DND-41 (cell line): ENCODE results near the gene ARHGAP28.

Experiments
- ATAC-seq: fragments of 200-7000 bp; cut with Tn5 transposase; 3 replicates; pipeline ENCODE4 v1.9.1; 2021; ENCODE audit warnings: low read depth; ENCODE audit not compliant: insufficient read depth
- DNase-seq: peaks from one replicate; pipeline ENCODE4 v3.0.0-alpha.2; 2020
- H2AFZ ChIP-seq: 2 replicates; pipeline ENCODE4 v1.6.0; 2012; ENCODE audit warnings: low read depth, low read length
- H3K27ac ChIP-seq: 2 replicates; pipeline ENCODE4 v1.5.1; 2012; ENCODE audit warnings: low read length, inconsistent platforms
- H3K27me3 ChIP-seq: fragments of 200-600 bp; sonication (generic); 2 replicates; pipeline ENCODE4 v1.6.0; 2012; ENCODE audit warnings: low read length, mild to moderate bottlenecking, inconsistent platforms; ENCODE audit not compliant: insufficient read depth, poor library complexity
- H3K36me3 ChIP-seq: 2 replicates; pipeline ENCODE4 v1.5.1; 2012; ENCODE audit warnings: low read length, inconsistent platforms; ENCODE audit not compliant: insufficient read depth
- H3K4me1 ChIP-seq: 2 replicates; pipeline ENCODE4 v1.5.1; 2012; ENCODE audit warnings: mild to moderate bottlenecking, low read length; ENCODE audit not compliant: insufficient read depth
- H3K4me2 ChIP-seq: 2 replicates; pipeline ENCODE4 v1.6.0; 2012; ENCODE audit warnings: mild to moderate bottlenecking, moderate library complexity, low read length, inconsistent platforms; ENCODE audit not compliant: insufficient read depth
- H3K4me3 ChIP-seq, 2 experiments: fragments of 200-600 bp in 1 of 2; shearing (Covaris generic) in 1 of 2; 2 replicates each; pipeline ENCODE4 v1.5.1; 2012 to 2016; ENCODE audit warnings: inconsistent platforms in 2 of 2, low read length in 2 of 2, mild to moderate bottlenecking in 2 of 2, low read depth in 1 of 2, moderate library complexity in 1 of 2
- H3K79me2 ChIP-seq: 2 replicates; pipeline ENCODE4 v1.6.0; 2012; ENCODE audit warnings: low read length, inconsistent platforms; ENCODE audit not compliant: insufficient read depth
- H3K9ac ChIP-seq: 2 replicates; pipeline ENCODE4 v1.6.0; 2012; ENCODE audit warnings: low read depth, mild to moderate bottlenecking, inconsistent platforms, low read length, moderate library complexity
- H3K9me3 ChIP-seq: 2 replicates; pipeline ENCODE4 v1.5.1; 2012; ENCODE audit warnings: low read length, moderate library complexity, mild to moderate bottlenecking, inconsistent platforms; ENCODE audit not compliant: insufficient read depth, severe bottlenecking
- H4K20me1 ChIP-seq: 2 replicates; pipeline ENCODE4 v1.6.0; 2012; ENCODE audit warnings: low read length; ENCODE audit not compliant: insufficient read depth
- EZH2 ChIP-seq: IDR thresholded peaks from 3 replicates; pipeline ENCODE4 v1.6.1; 2012; ENCODE audit warnings: borderline replicate concordance, low read depth, mild to moderate bottlenecking, moderate library complexity, low read length, inconsistent platforms; ENCODE audit not compliant: severe bottlenecking
- TF ChIP-seq, protein P1 (sequence below): IDR thresholded peaks from 2 replicates; pipeline ENCODE4 v1.5.1; 2012; ENCODE audit warnings: borderline replicate concordance, low read length, moderate library complexity, mild to moderate bottlenecking; ENCODE audit not compliant: poor library complexity, severe bottlenecking; ENCODE audit errors: extremely low read depth

ARHGAP28 gene

GRCh38 chr18:6807515-6808257 is 78.2 kb downstream of the ARHGAP28 start:
- Histone ChIP-seq H3K4me2 (no peak overlapping the region), H3K9me3 (no peaks in the 10 kb centered on the region), H3K9ac (no peak overlapping the region), H4K20me1 (no peaks in the 10 kb centered on the region), H3K27ac (no peak overlapping the region), H3K4me3 (no peak overlapping the region), H3K36me3 (no peaks in the 10 kb centered on the region), H3K27me3 (no peaks in the 10 kb centered on the region), H2AFZ (no peak overlapping the region), H3K79me2 (no peaks in the 10 kb centered on the region), H3K4me1 (no peaks in the 10 kb centered on the region)
- ATAC-seq: no peak
- TF ChIP-seq, protein P1, sequence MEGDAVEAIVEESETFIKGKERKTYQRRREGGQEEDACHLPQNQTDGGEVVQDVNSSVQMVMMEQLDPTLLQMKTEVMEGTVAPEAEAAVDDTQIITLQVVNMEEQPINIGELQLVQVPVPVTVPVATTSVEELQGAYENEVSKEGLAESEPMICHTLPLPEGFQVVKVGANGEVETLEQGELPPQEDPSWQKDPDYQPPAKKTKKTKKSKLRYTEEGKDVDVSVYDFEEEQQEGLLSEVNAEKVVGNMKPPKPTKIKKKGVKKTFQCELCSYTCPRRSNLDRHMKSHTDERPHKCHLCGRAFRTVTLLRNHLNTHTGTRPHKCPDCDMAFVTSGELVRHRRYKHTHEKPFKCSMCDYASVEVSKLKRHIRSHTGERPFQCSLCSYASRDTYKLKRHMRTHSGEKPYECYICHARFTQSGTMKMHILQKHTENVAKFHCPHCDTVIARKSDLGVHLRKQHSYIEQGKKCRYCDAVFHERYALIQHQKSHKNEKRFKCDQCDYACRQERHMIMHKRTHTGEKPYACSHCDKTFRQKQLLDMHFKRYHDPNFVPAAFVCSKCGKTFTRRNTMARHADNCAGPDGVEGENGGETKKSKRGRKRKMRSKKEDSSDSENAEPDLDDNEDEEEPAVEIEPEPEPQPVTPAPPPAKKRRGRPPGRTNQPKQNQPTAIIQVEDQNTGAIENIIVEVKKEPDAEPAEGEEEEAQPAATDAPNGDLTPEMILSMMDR: no peak
- no peak for TF ChIP-seq EZH2
- no peak for DNase-seq

DNA sequence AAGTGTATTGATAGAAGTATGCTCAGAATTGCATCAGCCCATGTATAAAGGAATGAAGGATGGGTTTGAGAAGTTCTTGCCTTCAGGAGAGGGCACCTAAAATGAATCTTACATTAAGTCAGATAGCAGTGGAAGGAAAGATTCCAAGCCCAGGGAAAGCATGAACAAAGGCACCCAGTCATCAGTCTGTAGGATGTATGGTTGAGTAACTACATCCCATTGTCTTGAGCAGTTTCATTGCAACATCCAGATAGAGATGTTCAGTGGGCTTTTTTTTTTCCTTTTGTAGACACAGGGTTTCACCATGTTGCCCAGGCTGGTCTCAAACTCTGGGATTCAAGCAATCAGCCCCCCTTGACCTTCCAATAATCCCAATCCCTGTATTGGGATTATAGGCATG is 80.7 kb downstream of the ARHGAP28 start:
- ATAC-seq: no peak
- H3K4me3 ChIP-seq: no peak overlapping the region
- no peaks in the 10 kb centered on the region for H3K4me1 ChIP-seq
- H3K4me2 ChIP-seq: no peak overlapping the region
- no peak for TF ChIP-seq EZH2
- TF ChIP-seq, protein P1: no peak
- H2AFZ ChIP-seq: no peak overlapping the region
- no peaks in the 10 kb centered on the region for H3K79me2 ChIP-seq
- H4K20me1 ChIP-seq: no peaks in the 10 kb centered on the region
- H3K36me3 ChIP-seq: no peaks in the 10 kb centered on the region
- no peaks in the 10 kb centered on the region for H3K9me3 ChIP-seq
- no peak for DNase-seq
- no peak overlapping the region for H3K27ac ChIP-seq
- H3K9ac ChIP-seq: no peak overlapping the region
- no peaks in the 10 kb centered on the region for H3K27me3 ChIP-seq

GRCh38 chr18:6811816-6812215 is 82.3 kb downstream of the ARHGAP28 start:
- H3K36me3 ChIP-seq: no peaks in the 10 kb centered on the region
- no peaks in the 10 kb centered on the region for H4K20me1 ChIP-seq
- no peak overlapping the region for H3K4me2 ChIP-seq
- no peaks in the 10 kb centered on the region for H3K9me3 ChIP-seq
- H3K27me3 ChIP-seq: no peaks in the 10 kb centered on the region
- H3K79me2 ChIP-seq: no peaks in the 10 kb centered on the region
- no peak overlapping the region for H2AFZ ChIP-seq
- DNase-seq (no peak), ATAC-seq (no peak)
- TF ChIP-seq, protein P1: no peak
- no peak for TF ChIP-seq EZH2
- H3K4me1 ChIP-seq: no peaks in the 10 kb centered on the region
- no peak overlapping the region for H3K9ac ChIP-seq
- H3K4me3 ChIP-seq: no peak overlapping the region
- H3K27ac ChIP-seq: no peak overlapping the region
